ENCODE data around the gene DBNDD2.

Gene DBNDD2

DNA sequence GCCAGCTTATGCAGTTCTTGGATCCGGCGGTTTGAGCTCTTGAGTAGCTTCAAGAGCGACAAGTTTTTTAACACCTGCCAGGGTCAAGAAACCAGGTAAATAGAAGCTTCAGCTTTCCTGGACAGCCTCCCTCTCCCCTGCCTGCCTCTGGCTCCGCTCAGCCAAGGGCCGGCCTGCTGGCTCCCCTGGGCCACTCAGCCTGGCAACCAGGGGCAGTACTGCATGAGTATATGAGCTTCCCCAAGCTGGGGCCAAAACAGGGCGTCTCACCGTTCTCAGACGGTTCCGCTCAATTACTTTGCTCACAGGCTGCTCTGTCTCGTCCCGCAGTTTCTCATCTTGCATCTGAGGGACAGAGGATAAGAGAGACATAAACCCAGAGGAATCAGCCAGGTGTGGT, 30.8 kb upstream of the DBNDD2 start:
- no peak for DNase-seq (ENCODE audit: low read depth, low spot score)
- no peak overlapping the region for H3K27ac ChIP-seq

DNA sequence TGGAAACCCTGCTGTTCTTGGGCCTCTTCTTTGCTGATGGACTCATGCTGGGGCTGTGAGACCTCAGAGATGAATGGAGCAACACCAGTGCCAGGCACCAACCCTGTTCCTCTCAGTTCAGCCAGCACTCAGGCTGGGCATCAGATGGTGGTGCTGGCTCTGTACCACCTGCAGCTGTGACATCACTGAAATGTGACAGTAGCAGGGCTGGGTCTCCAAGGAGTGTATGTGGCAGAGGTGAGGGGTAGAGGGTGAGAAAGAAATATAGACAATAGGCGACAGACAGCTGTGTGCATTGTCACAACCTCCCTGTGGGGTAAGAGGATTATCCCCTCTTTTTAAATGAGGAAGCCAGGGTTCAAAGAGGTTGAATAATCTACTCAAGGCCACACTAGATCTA, 29.9 kb upstream of the DBNDD2 start, which contains the start of gene TP53TG5:
Gene TP53TG5 (minus strand): TSS at position 135 of the 400 bp plus-strand sequence. CDS start 89 bp downstream, at position 46.
- DNase-seq (ENCODE audit: low read depth, low spot score) = no peak

DNA sequence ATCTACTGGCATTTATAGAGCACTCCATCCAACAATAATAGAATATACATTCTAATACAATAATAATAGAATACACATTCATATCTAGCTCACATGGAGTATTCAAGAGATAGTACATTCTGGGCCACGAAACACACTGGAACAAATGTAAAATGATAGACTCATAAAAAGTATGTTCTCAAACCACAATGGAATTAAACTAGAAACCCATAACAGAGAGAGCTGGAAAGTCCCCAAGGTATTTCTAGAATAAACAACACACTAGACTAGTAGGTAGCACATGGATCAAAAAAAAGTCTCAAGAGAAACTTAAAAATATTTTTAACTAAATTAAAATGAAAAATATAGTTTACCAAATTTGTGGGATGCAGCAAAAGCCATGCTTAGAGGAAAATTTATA, 20.8 kb upstream of the DBNDD2 start:
- no peak overlapping the region for H3K27ac ChIP-seq
- no peak for DNase-seq (ENCODE audit: low read depth, low spot score)

More for the DNA sequence above, 29.9 kb upstream of the DBNDD2 start, which contains the start of gene TP53TG5:
- H3K27ac ChIP-seq = no peak within 1 kb of the TSS

DNA sequence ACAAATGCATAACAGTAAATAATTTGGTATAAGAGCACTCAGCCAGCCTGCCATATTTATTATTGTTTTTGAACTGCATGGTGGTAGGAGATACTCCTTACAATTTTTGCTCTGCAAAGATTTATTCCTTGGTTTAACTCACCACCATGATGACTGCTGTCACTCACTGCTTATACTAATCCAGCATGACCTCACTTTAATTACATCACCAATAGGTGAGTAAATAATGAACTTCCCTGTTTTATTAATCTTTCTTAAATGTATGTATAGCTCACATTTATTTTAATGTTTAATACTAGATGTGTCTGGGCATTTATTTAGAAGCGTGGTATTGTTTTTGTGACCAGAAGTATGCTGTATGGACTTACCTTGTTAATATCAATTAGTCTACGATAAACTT, 17.2 kb upstream of the DBNDD2 start:
- H3K27ac ChIP-seq = no peak overlapping the region
- no peak for DNase-seq (ENCODE audit: low read depth, low spot score)

DNA sequence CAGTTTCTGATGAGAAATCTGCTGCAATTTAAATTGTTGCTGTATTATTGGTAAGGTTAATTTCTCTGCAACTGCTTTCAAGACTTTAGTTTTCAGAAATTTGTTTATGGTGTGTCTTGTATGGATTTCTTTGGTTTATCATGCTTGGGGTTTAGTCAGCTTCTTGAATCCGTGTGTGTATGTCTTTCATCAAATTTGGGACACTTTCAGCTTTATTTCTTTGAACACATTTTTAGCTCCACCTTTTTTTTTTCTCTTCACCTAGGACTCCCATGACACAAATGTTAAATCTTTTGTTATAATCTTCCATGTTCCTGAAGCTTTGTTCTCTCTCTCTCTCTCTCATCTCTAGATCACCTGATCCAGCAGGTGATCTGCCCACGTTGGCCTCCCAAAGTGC, 16.5 kb upstream of the DBNDD2 start:
- no peak overlapping the region for H3K27ac ChIP-seq
- DNase-seq (ENCODE audit: low read depth, low spot score) = no peak

DNA sequence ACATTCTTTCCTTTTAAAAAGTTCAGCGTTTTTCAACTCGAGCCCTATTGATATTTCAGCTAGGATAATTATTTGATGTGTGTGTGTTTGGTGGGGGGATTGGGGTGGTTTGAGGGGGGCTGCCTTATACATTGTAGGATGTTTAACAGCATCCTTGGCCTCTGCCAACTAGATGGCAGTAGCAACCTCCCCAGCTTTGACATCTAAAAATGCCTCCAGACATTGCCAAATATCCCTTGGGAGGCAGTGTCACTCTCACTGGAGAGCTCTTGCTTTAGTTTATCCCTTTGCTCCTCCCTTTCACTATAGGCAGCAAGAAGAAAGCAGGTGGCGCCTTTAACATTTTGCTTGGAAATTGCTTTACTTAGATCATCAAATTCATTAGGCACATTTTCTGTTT, 15.4 kb upstream of the DBNDD2 start:
- DNase-seq (ENCODE audit: low read depth, low spot score) = no peak

DNA sequence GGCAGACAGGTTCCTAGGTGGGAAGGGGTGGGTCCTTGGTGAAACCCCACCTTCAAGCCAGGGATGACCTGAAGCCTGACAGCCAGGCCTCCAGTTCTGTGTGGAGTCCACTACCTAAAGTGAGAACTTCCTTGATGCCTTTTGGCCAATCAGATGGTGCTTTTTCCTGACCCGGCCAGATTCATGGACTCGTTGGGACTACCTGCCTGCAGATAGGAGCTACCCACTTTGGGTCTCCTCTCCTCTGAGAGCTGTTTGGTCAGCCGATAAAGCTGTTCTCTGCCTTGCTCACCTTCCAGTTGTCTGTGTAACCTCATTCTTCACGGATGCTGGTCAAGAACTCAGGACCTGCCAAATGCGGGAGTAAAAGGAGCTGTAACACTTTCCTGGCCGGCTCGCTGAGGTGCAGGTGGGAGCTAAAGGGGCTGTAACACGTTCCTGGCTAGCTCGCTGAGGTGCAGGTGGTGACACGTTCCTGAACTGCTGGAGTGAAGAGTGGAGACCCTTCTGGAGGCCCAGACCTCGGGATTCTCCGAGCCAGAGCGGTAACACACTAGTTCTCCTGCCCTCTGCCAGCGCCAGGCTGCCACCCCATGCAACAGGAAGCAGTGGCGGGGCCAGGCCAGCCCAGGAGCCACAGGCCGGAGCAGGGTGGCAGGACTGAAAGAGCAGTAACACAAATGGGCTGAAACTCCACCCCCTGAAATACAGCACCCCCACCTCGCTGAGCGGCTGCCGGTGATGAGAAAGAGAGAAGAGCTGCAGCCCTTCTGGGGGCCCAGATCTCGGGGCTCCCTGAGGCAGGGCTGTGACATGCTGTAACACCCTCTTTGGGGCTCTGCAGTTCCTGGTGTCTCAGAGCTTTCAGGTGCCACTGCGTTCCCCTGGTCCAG, 13.6 kb upstream of the DBNDD2 start:
- no peak for DNase-seq (ENCODE audit: low read depth, low spot score)

More for the DNA sequence above, 15.4 kb upstream of the DBNDD2 start:
- H3K27ac ChIP-seq = no peak overlapping the region

DNA sequence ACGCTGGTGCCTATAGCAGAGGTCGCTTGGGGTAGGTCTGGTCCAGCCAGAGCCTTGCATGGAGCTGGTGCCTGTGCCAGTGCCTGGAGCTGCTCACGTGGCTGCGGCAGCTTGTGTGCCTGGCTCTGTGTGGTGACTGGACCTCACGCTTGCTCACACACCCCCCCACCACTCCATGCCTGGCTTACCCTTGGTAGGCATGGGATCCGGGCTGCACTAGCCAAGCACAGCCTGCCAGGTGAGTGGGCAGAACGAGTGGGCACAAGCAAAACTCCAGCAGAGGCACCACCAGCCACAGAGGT, 13.0 kb upstream of the DBNDD2 start:
- H3K27ac ChIP-seq = no peak overlapping the region
- DNase-seq (ENCODE audit: low read depth, low spot score) = no peak

More for the DNA sequence above, 13.6 kb upstream of the DBNDD2 start:
- no peak overlapping the region for H3K27ac ChIP-seq

DNA sequence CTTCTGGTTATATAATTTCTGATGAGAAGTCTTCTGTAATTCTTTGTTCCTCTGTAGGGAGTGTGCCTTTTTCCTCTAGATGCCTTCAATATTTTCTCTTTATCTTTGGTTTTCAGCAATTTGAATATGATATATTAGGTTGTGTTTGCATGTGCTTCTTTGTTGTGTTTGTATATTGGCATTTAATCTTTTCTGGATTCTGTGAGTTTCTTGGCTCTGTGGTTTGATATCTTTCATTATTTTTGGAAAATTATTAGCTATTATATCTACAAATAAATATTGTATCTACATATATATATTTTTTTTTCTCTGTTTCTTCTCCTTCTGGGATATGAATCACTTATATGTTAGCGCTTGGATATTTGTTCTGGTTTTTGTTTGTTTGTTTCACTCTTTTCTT, 9.1 kb upstream of the DBNDD2 start:
- H3K27ac ChIP-seq = no peak overlapping the region
- DNase-seq (ENCODE audit: low read depth, low spot score) = no peak

DNA sequence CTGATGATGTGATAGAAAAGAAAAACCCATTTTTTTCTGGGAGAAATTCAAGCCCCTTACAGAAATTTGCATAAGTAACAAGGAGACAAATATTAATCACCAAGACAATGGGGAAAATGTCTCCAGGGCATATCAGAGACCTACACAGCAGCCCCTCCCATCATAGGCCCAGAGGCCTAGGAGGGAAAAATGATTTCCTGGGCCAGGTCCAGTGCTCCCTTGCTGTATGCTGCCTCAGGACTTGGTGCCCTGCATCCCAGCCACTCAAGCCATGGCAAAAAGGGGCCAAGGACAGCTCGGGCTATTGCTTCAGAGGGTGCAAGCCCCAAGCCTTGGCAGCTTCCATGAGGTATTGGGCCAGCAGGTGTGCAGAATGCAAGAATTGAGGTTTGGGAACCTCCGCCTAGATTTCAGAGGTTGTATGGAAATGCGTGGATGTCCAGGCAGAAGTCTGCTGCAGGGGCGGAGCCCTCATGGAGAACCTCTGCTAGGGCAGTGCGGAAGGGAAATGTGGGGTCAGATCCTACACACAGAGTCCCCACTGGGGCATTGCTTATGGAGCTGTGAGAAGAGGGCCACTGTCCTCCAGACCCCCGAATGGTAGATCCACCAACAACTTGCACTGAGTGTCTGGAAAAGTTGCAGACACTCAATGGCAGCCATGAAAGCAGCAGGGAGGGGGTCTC, 7.6 kb upstream of the DBNDD2 start:
- H3K27ac ChIP-seq = no peak overlapping the region
- no peak for DNase-seq (ENCODE audit: low read depth, low spot score)

DNA sequence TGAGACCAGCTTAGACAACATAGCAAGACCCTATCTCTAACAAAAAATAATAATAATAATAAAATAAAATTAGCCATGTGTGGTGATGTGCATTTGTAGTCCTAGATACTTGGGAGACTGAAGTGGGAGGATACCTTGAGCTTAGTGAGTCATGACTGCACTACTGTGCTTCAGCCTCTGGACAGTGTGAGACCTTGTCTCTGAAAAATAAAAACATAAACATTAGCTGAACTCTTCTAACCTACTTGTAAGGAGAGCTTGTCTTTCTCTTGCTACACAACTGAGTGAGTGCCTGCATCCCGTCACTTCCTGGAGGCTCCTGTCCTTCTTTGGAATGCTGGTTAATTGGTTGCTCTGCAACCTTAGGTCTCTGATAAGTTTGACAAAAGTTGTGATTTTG, 5.1 kb upstream of the DBNDD2 start:
- DNase-seq (ENCODE audit: low read depth, low spot score) = no peak
- H3K27ac ChIP-seq = no peak overlapping the region

DNA sequence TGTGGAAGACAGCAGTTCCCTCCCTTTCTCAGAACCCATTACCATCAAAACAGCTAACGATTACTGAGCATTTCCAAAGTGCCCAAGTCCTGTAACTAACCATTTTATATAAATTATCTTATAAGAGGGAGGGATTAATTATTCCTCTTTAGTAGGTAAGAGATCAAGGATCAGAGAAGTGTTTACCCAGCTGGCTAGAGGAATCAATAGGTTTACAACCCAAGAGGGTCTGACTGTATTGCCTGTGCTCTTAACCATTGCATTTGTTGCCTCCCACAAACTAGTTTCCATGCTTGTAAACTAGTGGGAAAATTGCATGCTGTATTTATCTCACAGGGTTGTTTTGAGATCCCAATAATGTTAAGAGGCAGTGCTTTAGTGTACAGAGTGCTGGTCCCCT, 3.7 kb upstream of the DBNDD2 start:
- no peak for DNase-seq (ENCODE audit: low read depth, low spot score)
- no peak overlapping the region for H3K27ac ChIP-seq

DNA sequence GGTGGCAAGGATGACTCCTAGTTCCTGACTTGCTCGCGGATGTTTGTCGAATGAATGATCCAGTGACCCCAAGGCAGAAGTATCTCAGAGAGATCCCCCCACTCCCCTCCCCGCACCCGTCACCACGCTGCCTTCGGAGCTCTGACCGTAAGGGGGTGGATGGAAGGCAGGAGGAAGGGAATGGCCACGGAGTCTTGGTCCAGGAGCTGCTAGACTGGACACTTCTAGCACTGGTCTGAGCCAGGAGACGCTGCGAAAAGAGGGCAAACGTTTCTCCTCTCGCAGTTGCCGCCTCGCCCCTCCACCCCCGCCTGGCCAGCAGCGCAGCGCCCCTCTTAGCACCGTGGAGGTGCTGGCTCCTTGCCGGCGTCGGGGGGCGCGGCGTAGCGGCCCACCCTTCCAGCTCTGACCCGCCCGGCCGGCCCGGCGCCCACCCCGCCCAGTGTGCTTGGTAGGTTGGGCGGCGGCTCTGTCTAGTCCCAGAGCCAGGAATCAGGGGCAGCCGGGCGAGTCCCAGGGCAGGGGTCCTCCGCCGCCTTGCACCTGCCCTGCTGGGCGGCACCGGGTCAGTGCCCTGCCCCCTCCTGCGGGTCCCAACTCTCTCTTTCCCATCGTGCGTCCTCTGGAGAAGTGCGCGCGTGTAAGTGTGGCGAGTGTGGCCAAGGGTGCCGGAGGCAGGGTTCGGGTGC, 2.4 kb upstream of the DBNDD2 start:
- H3K27ac ChIP-seq = peak overlapping the region; percentile 60
- DNase-seq (ENCODE audit: low read depth, low spot score) = no peak

DNA sequence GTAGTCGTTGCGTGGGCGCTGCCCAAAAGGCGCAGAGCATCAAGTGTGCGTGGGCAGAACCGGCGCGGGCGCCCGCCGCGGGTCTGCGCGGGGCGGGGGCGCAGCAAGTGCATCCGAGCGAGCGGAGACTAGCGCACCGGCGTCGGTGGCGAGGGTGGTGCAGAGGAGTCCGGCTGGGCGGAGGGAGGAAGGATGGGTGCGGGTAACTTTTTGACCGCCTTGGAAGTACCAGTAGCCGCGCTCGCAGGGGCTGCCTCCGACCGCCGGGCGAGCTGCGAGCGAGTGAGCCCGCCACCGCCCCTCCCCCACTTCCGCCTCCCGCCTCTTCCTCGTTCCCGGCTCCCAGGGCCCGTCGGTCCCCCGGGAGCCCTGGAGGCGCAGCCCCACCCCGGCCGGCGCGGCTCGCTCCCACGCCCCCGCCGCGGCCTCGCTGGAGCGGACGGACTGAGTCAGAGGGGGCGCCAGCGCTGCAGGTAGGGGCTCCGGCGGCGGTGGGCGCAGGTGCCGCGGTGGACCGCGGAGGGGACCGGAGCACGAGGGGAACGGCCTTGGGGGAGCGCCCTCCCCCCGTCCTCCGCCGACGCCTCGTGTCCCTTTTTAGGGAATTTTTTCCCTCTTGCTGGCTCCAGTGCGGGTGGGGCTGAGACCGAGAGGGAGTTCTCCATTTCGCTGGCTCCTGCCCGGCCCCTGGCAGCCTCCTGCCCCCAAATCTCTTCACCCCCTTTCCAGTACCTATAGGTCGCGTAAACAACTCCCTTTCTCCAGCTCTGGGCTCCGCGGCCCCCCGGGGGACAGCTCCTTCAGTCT, 1.6 kb upstream of the DBNDD2 start:
- DNase-seq (ENCODE audit: low read depth, low spot score) = no peak
- peak overlapping the region; percentile 60 for H3K27ac ChIP-seq

DNA sequence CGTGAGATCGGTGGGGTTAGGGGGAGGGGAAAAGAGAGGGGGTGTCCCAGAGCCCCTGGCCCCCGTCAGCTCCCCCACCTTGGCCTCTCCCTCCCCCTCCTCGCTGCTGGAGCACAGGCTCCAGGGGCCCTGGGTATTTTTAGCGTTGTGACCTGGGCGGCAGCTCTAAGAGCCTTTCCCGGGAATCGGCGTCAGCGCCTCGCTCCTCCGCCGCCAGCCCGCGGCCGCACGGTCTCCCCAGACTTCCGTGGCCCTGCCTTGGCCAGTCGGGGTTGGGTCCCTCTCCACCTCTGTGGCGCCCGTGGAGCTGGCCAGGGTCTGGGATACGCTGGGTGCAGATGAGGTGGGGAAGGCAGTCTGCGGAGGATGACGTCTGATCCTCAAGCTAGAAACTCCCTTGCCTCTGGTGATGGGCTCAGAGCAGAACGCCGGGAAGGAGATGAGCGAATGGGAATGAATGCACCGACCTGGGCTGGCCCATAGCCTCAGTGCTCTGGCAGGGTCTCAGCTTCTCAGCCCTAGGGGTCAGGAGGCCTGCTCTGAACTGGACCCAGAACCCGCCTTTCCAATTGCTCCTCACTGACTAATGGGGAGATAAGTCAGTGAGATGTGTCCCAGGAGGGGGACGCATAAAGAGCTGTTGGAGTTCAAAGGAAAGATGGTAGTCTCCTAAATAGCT, 883 bp upstream of the DBNDD2 start:
- DNase-seq (ENCODE audit: low read depth, low spot score) = no peak
- peak overlapping the region; percentile 60 for H3K27ac ChIP-seq

DNA sequence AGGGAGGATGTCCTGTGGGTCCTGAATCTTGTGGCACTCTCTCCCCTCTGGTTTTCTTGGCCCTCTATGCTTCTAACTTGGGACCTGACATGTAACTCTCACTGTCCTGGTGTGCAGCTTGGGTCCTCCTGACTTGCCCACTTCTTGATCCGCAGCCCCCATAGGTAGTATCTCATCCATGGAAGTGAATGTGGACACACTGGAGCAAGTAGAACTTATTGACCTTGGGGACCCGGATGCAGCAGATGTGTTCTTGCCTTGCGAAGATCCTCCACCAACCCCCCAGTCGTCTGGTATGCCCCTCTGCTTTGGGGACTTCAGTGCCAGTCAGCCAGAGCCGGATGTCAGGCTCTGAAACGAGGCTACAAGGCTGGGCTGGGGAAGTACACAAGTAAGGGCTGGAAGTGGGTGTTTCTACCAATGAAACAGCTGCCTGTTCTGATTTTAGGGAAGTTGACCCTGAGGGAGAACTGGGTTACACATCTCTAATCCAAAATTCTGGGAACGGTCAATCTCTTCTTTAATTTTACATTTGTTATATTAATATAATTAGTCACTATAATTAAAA, 641 bp downstream of the DBNDD2 start:
- no peak for DNase-seq (ENCODE audit: low read depth, low spot score)
- no peak overlapping the region for H3K27ac ChIP-seq

DNA sequence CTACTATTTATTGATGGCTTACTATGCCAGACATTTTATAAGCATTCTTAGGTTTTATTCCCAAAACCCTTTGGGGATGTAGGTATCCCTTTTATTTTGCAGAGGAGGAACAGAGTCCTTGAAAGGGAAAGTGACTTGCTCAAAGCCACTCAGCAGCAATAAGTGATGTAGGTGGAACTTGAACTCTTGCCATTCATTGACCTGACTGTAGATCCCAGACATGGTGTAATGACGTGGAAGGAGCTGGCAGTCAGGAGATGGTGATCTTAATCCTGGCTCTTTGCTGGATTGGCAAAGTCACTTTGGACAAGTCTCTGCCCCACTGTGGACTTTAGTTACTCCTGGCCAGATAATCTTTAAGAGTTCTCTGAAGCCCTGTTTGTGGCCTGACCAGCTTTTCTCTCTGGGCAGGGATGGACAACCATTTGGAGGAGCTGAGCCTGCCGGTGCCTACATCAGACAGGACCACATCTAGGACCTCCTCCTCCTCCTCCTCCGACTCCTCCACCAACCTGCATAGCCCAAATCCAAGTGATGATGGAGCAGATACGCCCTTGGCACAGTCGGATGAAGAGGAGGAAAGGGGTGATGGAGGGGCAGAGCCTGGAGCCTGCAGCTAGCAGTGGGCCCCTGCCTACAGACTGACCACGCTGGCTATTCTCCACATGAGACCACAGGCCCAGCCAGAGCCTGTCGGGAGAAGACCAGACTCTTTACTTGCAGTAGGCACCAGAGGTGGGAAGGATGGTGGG, 1.6 kb downstream of the DBNDD2 start:
- no peak overlapping the region for H3K27ac ChIP-seq
- DNase-seq (ENCODE audit: low read depth, low spot score) = no peak

DNA sequence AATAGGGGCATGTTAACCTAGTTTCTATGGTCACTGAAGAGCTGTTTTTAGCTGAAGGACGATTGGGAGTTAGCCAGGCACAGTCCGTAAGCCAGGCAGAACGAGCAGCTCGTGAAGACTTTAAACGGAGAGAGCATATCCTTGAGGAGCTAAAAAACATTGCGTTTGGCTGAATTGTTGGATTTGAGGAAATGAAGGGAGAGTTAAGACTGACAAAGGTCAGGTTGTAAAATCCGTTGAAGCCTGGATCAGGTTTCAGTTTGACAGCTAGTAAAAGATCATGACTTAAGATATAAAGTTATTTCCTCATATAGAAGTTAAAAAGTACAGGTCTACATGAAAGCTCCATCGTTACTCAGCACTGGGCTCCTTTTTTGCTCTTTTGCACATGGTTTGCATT, 2.8 kb downstream of the DBNDD2 start:
- no peak overlapping the region for H3K27ac ChIP-seq
- DNase-seq (ENCODE audit: low read depth, low spot score) = no peak

DNA sequence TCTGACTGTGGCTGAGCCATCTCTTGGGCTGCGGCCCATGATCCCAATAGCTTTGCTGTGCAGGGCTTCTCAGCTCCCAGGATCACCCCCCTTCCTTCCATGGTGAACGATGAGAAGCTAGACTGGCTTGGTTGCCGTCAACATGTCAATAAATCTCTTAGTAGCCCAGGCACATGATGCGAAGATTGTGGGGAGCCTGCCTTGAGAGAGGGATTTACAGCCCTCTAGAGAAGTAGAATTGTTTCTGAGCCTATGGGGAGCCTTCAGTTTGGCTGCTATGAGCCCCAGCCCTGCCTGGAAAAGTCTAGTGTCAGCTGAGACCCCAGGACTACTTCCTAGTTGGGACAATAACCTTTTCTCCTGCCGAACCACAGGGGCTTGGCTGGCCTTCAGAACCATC, 4.6 kb downstream of the DBNDD2 start:
- DNase-seq (ENCODE audit: low read depth, low spot score) = no peak
- no peak overlapping the region for H3K27ac ChIP-seq
